Measurements from ENCODE around the gene MYBPC2. TPM values are rescaled to one million over a fixed set of nuclear protein-coding genes. Genes with fewer than 3 reads are reported as not detected.

MYBPC2 gene
- total RNA-seq, 1 donor: not detected

GRCh38 chr19:50510121-50510670, 77.5 kb downstream of the MYBPC2 start:
- no peak for TF ChIP-seq CTCF (IDR thresholded peaks at IDR 0.05; ENCODE audit: insufficient read depth, low read length)
- no peak for DNase-seq (ENCODE audit: low read depth)

DNA sequence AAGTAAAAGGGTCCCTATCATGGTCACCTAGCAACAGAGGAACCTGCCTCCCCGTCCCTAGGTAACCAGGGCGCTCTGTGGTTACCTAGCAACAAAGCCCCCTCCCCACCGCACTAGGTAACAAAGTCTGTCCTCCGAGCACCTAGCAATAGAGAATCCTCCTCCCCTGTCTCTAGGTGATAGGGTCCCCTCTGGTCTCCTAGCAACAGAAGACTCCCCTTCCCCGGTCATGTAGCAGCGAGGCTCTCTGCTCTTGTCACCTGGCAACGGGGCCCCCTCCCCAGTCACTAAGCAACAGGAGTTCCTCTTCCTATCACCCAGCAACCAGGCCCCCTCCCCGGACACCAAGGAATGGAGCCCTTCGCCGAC, 78.0 kb downstream of the MYBPC2 start:
- DNase-seq (ENCODE audit: low read depth): peak; percentile 8
- TF ChIP-seq CTCF (IDR thresholded peaks at IDR 0.05; ENCODE audit: insufficient read depth, low read length): no peak
- H3K4me3 ChIP-seq (ENCODE audit: low read depth, low read length): peak overlapping the region; percentile 96

More at GRCh38 chr19:50510121-50510670, 77.5 kb downstream of the MYBPC2 start:
- H3K4me3 ChIP-seq (ENCODE audit: low read depth, low read length): peak overlapping the region; percentile 96

DNA sequence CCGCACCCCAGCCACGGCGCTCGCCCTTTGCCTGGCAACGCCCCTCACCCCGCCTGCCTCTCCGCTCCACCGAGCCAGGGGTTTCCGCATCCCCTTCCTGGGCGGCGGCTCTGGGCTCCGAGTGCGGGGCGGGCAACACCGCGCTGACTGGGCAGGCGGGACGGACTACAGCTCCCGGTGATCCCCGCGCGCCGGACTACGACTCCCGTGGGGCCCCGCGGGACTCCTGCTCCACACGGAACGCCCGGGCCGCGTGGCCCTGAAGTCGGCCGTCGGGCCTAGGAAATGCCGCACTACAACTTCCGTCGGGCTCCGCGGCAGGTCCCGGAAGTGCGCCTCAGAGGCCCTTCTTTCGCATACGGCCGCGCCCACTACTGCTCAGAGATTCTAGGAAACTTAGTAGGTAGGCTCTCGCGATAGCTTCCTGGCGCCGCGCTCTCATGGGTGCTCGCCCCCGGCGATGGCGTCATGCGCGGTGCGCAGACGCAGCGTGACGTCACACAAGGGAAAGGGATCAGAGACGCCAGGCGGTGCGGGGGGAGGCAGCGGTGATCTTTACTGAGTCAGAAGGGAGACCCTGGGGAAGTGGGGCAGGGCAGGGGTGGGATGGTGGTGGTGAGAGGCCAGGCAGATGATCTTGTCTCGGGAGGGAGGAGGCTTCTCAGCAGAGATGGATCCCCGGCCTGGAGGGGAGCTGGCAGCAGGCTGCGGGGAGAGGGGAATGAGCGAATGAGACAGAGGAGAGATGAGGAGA, 78.6 kb downstream of the MYBPC2 start, which contains the start of gene JOSD2:
JOSD2 (minus strand) TSS at position 123 of the 754 bp plus-strand sequence. CDS start 760 bp downstream, outside the sequence.
- DNase-seq (ENCODE audit: low read depth): peak; percentile 99
- no peak for TF ChIP-seq CTCF (IDR thresholded peaks at IDR 0.05; ENCODE audit: insufficient read depth, low read length)

GRCh38 chr19:50512112-50512998, 79.7 kb downstream of the MYBPC2 start:
- TF ChIP-seq CTCF (IDR thresholded peaks at IDR 0.05; ENCODE audit: insufficient read depth, low read length): no peak
- DNase-seq (ENCODE audit: low read depth): no peak

More for the DNA sequence above, 78.6 kb downstream of the MYBPC2 start, which contains the start of gene JOSD2:
- peak within 1 kb of the TSS; percentile 96 for H3K4me3 ChIP-seq (ENCODE audit: low read depth, low read length)

DNA sequence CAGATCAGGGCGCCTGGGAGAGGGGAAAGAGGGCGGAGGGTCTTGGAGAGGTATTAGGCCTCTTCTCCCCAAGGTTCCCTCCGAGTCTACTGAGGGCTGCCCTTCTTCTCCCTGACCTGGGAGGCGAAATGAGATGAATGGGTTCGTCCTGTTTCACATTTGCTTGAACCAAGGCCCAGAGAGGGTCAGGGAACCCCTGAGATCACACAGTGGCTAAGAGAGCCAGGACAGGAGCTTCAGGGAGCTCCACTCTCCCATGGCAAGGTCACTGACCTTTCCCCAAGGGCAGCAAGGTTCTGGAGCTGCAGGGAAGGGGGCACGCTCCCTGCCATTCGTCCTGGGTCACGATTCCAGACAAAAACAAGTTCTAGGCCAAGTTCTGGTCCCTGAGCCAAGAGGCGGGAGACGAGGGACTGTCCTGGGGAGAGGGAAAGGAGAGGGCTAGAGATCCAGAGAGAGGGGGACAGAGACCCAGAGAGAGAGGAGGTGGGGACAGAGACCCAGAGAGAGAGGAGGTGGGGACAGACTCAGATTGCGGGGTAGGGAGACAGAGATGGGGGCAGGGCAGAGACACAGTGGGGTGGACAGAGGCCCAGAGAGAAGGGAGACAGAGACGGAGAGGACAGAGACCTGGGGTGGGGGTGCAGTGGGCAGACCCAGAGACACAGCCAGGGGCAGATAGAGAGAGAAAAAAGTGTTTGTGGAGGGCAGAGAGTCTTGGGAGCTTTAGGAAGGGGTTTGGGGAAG, 80.5 kb downstream of the MYBPC2 start:
- TF ChIP-seq CTCF (IDR thresholded peaks at IDR 0.05; ENCODE audit: insufficient read depth, low read length): no peak
- DNase-seq (ENCODE audit: low read depth): no peak
- no peak overlapping the region for H3K4me3 ChIP-seq (ENCODE audit: low read depth, low read length)

More at GRCh38 chr19:50512112-50512998, 79.7 kb downstream of the MYBPC2 start:
- no peak overlapping the region for H3K4me3 ChIP-seq (ENCODE audit: low read depth, low read length)
